Activated T-cell treated with anti-CD3 and anti-CD28 coated beads for 48 hours (primary cell): ENCODE data around the gene CDK14.

Experiments
- DNase-seq: peaks from one replicate; pipeline ENCODE4 v3.0.0-alpha.2; 2020; ENCODE audit warnings: low read depth

Gene CDK14

DNA sequence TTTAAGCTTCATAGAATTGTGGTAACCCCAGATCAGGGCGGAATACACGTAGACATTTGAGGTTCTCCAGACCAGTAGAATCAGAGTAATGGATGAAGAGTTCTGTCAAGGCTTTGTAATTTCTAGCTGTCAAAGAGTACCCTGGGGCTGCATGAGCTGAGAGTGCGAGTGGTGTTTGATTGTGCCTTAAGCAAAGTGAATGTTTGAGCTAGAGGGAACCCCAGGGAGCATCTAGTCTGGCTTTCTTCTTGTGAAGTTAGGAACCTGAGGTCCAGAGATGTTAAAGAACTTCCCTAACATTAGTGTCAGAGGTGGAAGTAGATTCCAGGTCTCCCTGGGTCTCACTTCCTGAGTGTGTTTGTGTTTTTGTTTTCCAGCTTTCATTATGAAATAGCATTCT, 455.8 kb downstream of the CDK14 start:
- no peak for DNase-seq

GRCh38 chr7:91054374-91054773, 458.3 kb downstream of the CDK14 start:
- DNase-seq = no peak

DNA sequence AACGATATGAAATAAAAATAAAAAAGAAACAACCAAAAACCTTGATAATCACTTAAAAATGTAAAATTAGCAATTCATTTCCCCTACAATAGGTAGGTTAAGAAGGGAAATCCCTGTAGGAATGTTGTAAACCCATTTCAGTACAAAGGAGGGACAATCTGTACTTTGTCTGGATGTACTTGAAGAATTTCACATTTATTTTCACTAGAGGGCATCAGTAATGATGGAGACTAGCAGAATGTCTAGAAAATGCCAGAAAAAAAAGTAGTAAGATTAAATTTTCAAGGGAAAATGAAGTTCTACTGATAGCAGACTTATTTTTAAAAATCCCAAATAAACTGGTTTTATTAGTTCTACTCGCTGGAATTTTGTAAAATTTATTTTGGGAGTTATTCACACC, 459.1 kb downstream of the CDK14 start:
- DNase-seq = no peak

- no peak for DNase-seq
Observed at GRCh38 chr7:91062713-91063112, 466.6 kb downstream of the CDK14 start.

DNA sequence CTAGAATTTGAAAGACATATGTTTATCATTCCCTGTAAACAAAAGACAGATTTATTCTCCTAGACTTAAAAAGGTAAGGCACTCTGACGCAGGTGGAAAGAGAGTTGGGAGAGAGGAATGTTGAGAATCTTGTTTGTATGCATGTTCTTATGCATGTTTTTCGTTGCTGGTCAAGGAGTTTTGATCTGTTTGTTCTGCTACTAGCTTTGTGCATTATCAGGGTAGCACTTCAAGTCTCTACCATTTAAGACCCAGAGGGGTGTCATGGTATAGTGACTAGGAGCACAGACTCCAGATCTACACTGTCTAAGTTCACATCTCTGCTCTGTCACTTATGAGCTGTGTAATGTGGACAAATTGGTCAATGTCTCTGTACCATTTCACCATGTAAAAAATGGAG, 467.9 kb downstream of the CDK14 start:
- no peak for DNase-seq

DNA sequence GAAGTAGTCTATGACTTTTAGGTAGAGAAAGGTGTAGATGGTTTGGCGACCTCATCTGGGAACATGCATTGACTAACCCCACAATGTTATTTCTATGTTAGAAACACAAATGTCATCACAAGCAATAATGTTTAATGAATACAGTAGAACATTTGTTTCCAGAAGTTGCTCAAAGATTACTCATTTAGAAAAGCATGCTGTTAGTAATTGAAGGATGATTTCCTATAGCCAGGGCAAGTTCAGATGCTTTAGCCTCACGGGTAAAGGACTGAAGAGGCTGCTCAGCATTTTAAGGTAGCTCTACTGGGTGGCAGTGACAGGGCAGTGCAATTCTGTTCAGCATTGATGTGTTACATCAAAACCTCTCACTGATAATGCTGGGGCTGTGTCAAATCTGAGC, 468.8 kb downstream of the CDK14 start:
- no peak for DNase-seq

DNA sequence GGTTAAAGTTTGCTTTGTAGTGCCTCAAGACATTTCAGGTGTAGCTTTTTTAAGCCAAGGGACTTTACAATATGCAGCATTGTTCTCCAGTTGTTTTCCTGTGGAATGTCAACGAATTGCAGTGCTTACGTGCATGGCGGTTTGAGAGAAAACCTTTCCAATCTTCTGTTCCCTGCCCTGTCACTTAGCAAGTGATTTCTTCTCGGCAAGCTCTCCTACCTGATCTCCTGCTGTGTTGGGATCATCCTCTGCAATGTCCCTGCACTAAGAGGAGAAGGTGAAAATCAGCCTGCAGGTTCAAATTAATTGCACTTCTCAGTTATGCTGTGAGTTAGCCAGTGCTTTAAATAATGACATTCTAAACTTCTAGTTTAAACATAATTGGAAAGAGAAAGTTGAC, 470.5 kb downstream of the CDK14 start:
- no peak for DNase-seq

GRCh38 chr7:91067242-91067641, 471.1 kb downstream of the CDK14 start:
- no peak for DNase-seq

- DNase-seq = no peak
Observed at GRCh38 chr7:91068136-91068795, 472.1 kb downstream of the CDK14 start.

GRCh38 chr7:91069146-91069545, 473.0 kb downstream of the CDK14 start:
- no peak for DNase-seq

- no peak for DNase-seq
Observed at GRCh38 chr7:91079487-91079886, 483.4 kb downstream of the CDK14 start.

GRCh38 chr7:91080351-91080750, 484.2 kb downstream of the CDK14 start:
- no peak for DNase-seq

DNA sequence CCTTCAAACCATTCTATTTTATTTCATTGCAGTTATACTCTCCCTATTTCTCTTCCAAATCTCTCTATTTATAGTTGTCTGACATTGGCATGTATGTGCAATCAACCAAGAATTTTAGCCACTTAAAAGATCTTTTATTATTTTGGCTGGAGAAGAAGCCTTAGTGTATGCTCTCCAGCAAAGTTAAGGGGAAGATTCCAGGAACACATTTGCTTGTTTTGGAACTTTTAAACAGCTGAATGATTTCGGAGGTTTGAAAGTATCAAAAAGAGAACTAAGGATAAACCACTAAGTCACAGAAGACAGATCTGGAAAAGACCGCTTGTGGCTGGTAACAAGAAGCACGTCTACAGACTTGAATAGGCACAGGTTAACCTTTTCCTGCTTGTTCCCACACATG, 485.9 kb downstream of the CDK14 start:
- no peak for DNase-seq

- no peak for DNase-seq
Observed at GRCh38 chr7:91082852-91083495, 486.9 kb downstream of the CDK14 start.

GRCh38 chr7:91083855-91084644, 487.9 kb downstream of the CDK14 start:
- no peak for DNase-seq

DNA sequence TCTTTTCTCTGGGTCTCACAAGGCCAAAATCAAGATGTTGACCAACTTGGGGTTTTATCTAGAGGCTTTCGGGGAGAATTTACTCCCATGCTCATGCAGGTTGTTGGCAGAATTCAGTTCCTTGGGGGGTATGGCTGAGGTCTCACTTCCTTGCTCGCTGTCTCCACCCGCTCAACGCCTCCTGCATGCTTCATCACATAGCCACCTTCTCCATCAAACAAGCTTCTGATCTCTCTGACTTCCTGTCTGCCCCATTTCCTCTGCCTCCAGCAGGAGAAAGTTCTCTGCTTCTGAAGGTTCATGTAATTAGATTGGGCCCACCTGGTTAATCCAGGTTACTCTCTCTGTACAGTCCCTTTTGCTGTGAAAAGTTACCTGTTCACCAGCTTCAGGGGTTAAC, 489.1 kb downstream of the CDK14 start:
- no peak for DNase-seq

DNA sequence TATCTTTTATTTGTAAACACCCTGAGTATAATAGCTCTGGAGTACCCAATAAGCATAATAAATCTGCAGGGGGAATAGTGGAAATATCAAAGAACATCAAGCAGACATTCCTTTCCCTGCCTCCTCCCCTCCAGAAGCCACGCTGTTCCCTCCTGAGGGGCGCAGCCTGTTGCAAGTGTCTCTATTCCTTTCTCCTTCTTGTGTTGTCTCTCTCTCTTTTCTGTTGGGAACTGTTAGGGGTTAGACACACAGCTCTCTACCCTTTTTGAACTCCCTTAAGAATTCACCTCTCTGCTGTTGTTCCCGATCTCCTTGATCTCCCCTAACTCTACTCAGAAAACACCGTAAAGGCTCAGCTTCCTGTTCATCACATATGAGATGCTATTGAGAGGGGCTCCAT, 490.1 kb downstream of the CDK14 start:
- DNase-seq = no peak

GRCh38 chr7:91088156-91088555, 492.0 kb downstream of the CDK14 start:
- no peak for DNase-seq

GRCh38 chr7:91088691-91089090, 492.6 kb downstream of the CDK14 start:
- DNase-seq = no peak

- DNase-seq = no peak
Observed at GRCh38 chr7:91089382-91089963, 493.4 kb downstream of the CDK14 start.

DNA sequence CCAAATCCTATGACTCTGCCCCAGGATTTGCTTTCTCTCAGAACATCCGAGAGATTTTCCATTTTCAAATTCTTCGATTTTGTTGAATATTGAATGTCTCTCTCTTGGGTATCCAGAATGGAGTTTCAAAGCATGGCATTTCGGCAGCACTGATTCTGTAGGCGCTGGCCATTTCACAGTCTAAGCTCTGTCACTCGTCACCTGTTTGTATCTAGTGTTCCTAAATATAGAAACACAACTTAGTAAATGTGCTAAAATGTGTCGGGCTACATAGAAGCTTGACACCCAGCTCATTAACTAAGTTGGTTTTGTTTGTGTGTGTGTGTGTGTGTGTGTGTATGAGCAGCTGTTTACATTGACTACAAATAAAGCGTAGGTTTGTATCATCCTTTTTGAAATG, 494.6 kb downstream of the CDK14 start:
- no peak for DNase-seq

GRCh38 chr7:91091631-91092030, 495.5 kb downstream of the CDK14 start:
- DNase-seq = no peak

- DNase-seq = no peak
Observed at GRCh38 chr7:91093181-91093580, 497.1 kb downstream of the CDK14 start.
